Measurements from ENCODE around the gene TBL1X.
"Not testable (repeated sequence)": the region's sequence is repeated elsewhere in the genome, so short reads cannot be mapped to it uniquely, and the experiment has no call there.

The TBL1X gene

DNA sequence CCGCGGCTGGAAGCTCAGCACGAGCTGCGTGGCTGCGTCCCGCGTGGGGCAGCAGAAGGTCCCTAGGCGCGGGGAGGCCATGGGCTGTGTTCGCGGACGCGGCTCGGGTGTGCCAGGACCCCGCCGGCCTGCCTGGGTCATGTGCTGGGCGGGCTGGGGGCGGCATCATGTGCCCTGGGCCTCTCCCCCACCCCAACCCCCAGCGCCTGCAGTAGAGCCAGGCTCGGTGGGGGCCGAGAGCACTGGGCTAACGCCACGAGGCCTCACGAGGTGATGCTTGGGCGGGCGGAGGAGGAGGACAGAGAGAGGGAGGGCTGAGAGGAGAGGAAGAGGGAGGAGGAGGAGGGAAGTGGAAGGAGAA lies 300.9 kb downstream of the TBL1X start, which contains the start of gene GPR143:
TSS of gene GPR143 (minus strand) at position 111 of the 361 bp plus-strand sequence. CDS start at position 81, 30 bp downstream.
- DNase-seq (ENCODE audit: low read depth) = no peak

DNA sequence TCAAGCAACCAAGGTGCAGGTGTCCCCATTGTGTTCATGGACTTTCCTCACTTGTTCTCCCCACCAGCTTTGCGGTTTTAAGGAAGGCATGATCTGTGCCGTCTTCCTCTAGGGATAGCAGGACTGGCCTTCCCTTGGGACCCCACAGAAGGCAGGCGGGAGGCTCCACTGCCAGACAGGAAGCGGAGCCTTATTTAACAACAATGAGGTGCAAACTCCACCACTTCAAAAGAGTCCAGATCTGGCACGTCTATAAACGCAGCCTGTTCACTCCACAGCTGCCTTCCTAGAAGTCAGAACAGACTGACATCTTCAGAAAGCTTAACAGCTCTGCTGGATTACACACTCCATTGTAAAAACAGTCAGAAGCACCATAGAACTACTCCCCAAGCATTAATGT lies 302.5 kb downstream of the TBL1X start:
- DNase-seq (ENCODE audit: low read depth) = no peak

DNA sequence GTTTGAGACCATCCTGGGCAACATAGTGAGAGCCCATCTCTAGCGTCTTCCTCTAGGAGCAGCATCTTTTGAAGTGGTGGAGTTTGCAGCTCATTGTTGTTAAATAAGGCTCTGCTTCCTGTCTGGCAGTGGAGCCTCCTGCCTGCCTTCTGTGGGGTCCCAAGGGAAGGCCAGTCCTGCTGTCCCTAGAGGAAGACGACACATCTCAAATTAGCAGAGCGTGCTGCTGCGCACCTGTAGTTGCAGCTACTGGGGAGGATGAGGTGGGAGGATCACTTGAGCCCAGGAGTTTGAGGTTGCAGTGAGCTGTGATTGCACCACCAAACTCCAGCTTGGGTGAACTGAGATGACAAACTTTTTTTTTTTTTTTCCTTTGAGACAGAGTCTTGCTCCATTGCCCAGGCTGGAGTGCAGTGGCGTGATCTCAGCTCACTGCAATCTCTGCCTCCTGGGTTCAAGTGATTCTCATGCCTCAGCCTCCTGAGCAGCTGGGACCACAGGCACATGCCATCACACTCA lies 303.5 kb downstream of the TBL1X start:
- DNase-seq (ENCODE audit: low read depth) = not testable (repeated sequence)

DNA sequence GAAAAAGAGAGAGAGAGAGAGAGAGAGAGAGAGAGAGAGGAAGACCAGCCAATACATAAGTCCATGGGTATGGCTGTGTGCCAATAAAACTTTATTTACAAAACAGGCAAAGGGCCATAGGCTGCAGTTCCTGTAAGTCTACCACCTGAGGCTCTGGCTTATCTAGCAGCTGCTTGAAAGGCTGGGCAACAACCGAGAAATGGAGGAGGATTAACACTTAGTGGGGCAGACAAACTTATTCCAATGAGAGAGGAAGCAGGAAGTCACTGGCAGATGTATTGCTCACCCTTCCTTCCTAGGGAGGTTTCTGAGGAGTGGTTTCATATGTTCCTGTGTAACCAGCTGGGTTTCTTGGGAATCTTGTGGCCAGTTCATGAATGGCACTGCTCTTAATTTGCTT lies 305.5 kb downstream of the TBL1X start:
- no peak for DNase-seq (ENCODE audit: low read depth)

DNA sequence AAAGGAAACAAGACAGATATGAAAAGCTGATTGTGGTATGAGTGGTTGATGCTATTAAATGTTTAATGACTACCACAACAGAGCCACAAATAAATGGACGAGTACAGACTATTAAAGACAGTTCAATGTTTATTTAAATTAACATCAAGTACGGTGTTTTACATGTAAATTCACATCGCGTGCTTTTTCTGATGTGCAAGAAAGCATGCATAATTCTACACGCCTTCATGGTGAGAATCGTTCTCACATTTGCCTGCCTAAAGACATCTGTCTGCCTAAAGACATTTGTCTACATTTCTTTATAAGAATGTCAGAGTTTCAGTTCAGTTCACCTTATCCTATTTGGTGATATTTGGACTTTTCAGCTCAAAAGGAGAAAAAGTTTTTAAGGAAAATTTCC lies 308.1 kb downstream of the TBL1X start:
- DNase-seq (ENCODE audit: low read depth) = no peak

DNA sequence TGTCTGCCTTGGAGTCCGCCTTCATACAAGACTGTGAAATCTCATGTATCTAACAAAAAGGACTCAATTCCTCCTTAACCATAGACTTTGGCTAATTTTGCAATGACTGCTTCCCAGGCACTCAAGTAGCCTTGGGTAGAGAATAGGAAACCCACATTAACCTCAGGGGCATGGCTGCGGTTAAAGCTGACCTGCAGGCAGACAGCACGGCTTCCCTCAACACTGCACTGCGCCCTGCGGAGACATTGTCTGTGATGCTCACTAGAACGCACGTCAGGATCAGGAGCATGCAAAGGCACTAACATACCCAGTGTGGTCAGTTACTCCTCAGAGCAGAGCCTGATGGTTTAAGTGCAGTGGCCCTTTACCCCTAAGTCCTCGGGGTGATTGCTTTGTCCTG lies 311.1 kb downstream of the TBL1X start:
- no peak for DNase-seq (ENCODE audit: low read depth)

DNA sequence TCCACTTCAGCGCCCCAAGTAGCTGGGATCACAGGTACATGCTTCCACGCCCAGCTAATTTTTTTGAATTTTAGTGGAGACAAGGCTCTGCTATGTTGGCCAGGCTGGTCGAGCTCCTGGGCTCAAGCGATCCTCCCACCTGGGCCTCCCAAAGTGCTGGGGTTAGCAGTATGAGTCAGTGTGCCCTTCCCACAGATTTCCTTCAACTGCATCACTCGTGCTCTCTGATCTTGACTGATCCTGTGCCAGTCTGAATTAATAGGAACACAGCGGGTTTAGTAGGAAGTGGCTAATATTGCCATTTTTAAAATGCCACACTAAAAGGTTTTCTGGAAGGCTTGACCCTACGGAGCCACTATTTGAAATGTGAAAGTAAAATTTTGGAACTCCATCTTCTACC lies 317.1 kb downstream of the TBL1X start:
- DNase-seq (ENCODE audit: low read depth) = no peak

DNA sequence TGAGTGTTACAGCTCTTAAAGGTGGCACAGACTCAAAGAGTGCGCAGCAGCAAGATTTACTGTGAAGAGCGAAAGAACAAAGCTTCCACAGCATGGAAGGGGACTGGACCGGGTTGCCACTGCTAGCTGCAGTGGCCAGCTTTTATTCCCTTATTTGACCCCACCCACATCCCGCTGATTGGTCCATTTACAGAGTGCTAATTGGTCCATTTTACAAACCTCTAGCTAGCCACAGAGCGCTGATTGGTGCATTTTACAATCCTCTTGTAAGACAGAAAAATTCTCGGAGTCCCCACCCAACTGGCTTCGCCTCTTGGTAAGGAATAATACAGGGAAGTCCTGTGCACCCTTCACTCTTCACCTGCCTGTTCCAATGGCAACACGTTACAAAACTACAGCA lies 319.5 kb downstream of the TBL1X start:
- DNase-seq (ENCODE audit: low read depth) = no peak

DNA sequence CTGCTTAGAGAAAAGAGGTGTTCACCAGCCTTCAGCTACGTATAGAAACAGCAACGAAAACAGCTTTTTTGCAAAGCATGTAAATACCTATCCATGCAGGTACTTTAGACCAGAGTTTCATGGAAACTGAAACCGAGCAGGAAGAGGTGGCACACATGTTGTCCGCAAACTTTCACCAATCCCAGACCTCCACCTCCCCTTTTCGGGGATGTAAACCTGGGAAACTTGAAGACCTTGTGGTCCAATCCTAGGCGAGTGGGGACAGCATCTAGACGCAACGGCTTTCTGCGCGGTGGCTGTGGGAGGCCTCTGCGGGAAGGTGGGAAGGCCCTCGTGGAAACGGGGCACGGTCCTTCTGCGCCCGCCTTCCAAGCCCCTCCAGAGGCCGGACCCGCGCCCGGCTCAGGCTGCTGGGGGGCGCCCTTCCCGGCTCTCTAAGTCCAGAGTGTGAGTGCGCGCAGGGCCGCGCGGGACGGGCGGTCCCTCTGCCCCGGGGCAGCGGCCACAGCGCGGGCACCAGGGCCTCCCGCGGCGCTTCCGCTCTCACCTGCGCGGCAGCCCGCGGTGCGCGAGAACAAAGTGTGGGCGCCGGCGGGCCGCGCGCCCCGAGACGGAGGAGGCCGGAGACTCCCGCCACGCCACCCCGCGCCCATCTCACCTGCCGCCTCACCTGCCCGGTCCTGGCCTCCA lies 320.5 kb downstream of the TBL1X start:
- DNase-seq (ENCODE audit: low read depth) = no peak

DNA sequence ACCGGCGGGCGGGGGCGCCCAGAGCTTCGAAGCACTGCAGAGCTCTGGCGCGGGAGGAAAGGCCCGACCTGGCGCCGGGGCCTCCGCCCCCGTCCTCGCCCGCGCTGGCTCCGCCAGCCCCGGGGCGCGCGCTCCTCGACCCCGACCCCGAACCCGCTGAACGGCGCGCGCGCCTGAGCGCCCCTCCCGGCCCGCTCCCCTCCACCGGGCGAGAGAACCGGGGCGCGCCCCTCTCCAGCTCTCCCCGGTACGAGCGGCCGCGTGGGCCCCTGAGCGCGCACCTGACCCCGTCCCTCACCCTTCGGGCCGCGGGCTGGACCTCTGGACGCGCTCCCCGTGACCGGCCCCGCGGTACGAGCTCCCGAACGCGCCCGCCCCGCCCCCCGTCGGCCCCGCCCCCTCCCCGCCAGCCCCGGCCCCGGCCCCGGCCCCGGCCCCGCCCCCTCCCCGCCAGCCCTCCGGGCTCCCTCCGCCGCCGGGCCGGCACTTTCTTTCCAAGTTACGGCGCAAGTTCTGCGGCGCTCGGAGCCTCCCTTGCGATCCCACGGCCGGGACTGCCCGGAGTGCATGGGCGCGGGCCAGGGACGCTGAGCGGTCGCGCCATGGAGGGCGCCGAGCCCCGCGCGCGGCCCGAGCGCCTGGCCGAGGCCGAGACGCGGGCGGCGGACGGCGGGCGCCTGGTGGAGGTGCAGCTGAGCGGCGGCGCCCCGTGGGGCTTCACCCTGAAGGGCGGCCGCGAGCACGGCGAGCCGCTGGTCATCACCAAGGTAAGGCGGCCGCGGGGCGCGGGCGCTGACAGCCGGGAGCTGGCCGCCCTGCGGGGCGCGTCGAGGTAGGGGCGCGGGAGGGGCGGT lies 321.3 kb downstream of the TBL1X start, which contains the start of gene SHROOM2:
TSS of gene SHROOM2 (plus strand) at position 486 of the 854 bp plus-strand sequence. CDS start at position 603, 117 bp downstream.
- DNase-seq (ENCODE audit: low read depth) = no peak

DNA sequence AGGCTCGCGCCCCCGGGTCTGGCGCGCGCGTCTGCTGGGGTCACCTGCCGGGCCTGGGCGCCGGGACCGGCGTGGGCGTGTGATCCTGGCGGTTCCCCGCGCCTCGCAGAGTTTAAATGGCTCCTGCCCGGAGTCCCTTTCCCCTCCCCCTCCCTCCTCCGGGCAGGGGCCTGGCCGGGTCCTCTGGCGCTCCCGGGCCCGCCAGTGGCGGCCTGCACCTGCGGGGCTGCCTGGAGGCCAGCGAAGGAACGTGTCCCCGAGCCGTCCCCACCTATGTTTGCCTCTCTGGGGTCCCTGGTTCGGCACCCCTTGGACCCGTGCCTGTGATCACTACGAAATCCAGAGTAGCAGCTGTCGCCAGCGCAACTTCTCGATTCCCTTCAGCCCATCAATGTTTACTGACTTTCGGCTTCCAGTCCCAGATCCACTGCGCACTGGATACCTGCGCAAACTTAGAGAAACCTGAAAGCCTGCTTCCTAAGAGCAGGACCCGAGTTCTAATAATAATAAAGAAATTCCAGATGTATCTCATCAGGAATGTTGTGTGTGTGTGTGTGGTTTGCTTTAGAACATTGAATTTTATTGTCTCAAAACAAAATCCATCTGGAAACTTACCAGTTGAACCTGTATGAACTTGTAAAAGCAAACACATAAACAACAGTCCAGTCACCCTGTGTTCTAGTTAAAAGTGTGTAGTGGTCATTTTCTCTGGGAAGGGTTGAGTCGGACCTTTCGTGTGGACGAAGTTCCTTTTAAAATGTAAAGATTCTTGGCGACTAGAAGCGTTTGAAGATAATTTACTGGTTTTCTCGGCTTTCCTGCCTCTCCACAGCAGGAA lies 322.2 kb downstream of the TBL1X start:
- no peak for DNase-seq (ENCODE audit: low read depth)

DNA sequence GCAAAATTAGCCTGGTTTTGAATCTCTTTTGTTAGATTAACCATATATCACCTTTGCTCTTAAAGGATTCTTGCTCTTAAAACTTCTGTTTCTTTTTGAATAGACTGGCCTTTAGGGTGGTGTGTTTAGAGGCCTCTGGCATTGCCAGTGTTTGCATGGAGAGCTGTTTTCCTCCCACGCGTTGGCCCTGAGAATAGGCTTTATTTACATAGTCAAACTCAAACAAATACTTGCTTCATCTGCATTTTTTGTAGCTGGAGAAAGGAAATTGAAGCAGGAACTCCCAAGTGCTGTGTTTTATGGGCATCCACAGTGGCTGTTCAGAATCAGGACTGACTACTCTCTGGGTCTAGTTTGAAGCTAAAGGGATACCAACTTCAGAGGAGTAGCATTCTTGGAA lies 324.1 kb downstream of the TBL1X start:
- DNase-seq (ENCODE audit: low read depth) = no peak

DNA sequence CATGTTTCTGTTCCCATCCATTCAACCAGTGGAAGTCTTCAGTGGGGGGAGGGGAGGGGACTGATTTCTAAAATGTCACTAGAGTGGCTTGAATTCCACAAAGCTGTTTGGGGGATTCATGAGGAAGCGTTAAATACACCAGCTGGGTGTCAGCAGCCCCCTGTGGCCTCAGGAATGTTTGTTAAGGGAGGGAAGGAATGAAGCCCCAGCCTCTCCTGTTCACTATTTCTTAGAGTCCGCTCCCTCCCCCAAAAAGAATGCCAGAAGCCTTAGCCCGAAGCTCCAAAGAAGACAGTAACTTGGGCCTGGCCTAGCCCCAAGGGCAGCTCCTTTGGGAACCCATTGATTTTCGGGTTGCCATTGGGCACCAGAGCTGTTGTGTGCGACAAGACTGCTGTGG lies 324.7 kb downstream of the TBL1X start:
- DNase-seq (ENCODE audit: low read depth) = no peak
